SH-SY5Y (cell line): Measurements from ENCODE around the gene KAT8.

Experiments used
- GATA2 ChIP-seq: IDR thresholded peaks from 2 replicates; pipeline ENCODE4 v1.6.1; 2011; ENCODE audit warnings: mild to moderate bottlenecking, low read depth, low read length
- GATA3 ChIP-seq: IDR thresholded peaks from 2 replicates; pipeline ENCODE4 v1.6.1; 2011; ENCODE audit warnings: low read depth, mild to moderate bottlenecking, low read length, moderate library complexity

DNA sequence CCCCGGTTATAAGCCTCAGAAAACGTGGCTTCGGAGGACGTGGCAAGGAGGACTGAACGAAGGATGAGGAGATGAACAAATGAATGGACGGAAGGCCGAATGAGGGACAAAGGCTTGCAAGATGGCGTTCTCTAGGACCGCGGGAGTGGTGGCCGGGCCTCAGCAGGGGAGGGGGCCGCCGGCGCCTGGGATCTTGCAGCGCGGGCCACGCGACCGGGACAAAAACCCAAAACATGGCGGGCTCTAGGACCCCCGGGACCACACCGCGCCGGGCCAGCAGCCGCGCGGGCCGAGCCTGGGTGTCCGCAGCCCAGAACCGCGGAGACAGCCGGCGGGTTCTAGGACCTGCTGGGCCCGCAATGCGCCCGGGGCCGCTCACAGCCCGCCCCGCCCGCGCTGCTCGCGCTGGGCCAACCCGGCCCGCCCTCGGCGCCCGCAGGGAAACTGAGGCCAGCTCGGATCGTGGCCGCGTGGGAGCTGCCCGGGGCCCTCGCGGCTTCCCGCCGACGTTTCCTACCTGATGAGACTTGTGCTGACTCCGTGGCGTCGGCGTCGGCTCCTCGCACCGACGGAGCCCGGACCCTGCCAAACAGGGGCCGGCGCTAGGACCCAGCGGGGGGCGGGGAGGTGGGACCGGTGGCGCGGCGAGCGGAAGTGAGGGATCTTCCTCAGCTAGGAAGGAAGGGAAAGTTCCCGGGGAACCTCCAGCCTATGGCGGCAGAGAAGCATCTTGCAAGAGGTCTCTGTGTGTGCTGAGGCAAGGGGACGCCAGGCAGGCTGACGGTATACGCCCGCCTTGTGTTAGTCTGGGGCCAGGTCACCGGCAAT is 44.1 kb upstream of the KAT8 start:
- TF ChIP-seq GATA3 (no peak), GATA2 (no peak)
